HG03457 (cell line): ENCODE results near the gene ASPG.

ENCODE experiments used
- ATAC-seq: cut with Tn5 transposase; IDR thresholded peaks from one replicate; pipeline ENCODE4 v1.9.1; 2021; ENCODE audit warnings: moderate number of reproducible peaks; ENCODE audit not compliant: unreplicated experiment

Gene ASPG

DNA sequence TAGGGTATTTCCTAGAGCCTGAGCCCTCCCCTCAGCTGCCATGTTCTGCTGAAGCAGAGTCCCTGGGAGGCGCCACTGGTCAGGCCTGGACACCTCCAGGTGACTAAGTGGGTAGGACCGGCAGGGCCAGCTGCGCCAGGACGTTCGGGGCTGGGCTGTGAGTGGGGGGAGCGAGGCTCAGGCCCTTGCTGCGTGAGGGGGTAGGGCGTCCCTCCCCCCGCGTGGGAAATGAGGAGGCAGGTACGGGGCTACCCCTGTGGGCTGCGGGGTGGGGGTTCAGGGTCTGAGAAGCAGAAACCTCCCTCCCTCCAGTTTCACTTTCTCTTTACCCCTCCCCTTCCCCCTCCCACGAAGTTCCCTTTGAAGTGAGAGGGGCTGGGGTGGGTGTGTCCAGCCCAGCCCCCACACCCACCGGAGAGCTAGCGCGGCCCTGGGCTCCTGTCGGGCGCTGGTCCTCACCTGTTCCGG lies 30.8 kb downstream of the ASPG start:
- no peak for ATAC-seq

GRCh38 chr14:104116756-104117340 lies 31.3 kb downstream of the ASPG start:
- ATAC-seq: no peak

DNA sequence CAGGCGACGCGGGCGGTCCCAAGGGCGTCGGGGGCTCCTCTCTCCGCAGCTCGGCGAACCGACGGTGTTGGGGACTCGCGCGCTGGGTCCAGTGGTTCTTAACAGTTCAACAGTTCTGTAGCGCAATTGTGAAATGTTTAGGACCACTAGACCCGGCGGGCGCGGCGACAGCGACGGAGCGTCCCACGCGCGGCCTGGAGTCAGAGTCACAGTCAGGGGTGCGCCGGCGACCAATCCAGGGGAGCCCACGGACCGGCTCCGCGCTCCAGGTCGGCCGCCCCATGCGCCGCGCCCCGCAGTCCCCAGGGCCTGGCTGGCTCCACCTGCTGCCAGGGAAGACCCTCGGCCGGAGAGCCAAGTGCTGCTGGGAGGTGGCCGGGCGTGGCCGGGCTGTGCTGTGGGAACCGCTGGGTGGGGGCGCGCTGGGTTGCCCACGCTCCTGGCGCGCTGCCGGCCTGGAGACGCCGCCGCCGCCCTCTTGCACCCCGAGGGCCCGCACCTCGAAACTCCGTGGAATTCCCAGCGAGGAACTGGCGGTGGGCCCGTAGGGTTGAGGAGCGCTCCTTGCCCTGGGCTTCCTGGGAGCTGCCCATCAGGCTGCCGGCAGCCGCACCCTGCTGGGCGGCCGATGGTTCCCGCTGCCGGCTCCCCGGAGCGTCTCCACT lies 32.0 kb downstream of the ASPG start:
- ATAC-seq: no peak

- ATAC-seq: no peak
Observed at GRCh38 chr14:104118006-104118844, 32.7 kb downstream of the ASPG start.

- no peak for ATAC-seq
Observed at GRCh38 chr14:104119119-104119487, 33.6 kb downstream of the ASPG start.

- ATAC-seq: no peak
Observed at GRCh38 chr14:104119488-104120251, 34.2 kb downstream of the ASPG start.

DNA sequence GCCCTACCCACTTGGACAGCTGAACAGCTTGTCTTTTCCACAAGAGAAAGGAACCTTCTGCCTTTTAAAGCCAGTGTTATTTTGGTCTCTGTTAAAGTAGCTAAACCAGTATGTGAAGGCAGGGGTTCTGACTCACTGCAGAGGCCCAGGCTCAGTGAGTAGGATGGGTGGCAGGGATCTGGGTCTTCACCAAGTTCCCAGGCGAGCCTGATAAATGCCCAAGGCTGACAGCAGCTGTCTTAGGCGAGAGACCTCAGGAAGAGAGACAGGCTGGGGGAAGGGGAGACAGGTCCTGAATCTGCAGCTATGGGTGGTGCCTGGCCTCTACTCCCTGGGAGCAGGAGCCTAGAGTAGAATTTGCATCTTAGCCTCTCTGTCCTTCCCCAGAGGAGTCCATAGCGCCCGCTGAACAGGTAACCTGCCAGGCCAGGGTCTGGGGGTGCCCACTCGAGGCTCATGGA lies 34.8 kb downstream of the ASPG start:
- no peak for ATAC-seq

- no peak for ATAC-seq
Observed at GRCh38 chr14:104121142-104121541, 35.6 kb downstream of the ASPG start.

DNA sequence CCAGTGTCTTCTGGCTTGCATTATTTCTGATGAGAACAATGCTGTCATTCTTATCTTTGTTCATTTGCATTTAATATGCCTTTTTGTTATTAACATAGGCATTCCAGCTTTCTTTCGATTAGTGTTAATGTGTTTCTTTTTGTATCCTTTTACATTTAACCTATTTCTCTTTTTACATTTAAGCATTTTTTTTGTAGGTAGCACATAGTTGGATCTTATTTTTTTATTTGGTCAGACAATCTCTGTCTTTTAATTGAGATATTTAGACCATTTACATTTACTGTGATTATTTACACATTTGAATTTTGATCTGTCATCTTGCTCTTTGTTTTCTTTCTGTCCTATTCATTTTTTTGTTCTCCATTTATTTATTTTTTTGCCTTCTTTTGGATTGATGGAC lies 38.4 kb downstream of the ASPG start:
- no peak for ATAC-seq

- ATAC-seq: no peak
Observed at GRCh38 chr14:104125011-104125410, 39.5 kb downstream of the ASPG start.

GRCh38 chr14:104126753-104127152 lies 41.3 kb downstream of the ASPG start:
- ATAC-seq: no peak

- ATAC-seq: no peak
Observed at GRCh38 chr14:104128981-104129380, 43.5 kb downstream of the ASPG start.

DNA sequence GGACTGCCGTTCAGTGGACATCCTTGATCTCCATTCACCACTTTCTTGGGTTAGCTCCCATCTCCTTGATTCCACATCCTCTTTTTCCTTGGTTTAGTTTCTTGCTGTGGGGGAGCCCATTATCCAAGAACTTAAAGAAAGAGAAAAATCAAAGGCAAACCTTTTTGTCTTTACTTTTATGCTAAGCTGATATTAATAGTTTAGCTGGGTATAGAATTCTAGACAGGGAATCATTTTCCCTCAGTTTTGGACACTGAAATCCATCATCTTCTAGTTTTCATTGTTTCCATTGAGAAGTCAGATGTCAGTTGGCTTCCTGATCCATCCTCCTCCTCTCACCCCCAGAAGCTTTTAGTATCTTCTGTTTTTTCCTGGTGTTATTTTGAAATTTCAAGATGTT lies 44.1 kb downstream of the ASPG start:
- ATAC-seq: no peak

GRCh38 chr14:104130974-104131651 lies 45.6 kb downstream of the ASPG start:
- no peak for ATAC-seq

DNA sequence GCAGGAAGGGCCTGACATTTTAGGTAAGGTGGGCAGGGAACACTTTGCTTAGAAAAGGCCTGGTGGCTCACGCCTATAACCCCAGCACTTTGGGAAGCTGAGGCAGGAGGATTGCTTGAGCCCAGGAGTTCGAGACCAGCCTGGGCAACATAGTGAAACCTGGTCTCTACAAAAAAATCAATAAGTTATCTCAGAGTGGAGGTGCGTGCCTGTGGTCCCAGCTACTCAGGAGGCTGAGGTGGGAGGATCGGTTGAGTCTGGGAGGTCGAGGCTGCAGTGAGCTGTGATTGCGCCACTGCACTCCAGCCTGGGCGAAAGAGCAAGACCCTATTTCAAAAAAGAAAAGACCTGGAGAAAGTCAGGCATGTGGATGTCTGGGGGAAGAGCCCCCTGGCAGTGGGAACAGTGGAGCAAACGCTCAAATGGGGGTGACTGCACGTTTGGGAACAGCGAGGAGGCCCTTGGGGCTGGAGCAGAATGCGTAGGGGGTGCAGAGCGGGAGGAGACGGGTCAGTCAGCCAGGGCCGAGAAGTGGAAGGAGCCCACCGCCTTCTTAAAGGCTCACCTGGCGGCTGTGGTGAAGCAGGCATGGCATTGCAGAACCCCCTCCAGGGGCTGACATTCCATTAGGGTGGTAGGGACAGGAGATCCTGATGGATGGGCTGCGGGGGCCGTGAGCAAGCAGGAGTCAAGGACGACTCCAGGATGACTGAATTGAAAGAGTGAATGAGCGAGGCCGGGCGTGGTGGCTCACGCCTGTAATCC lies 46.6 kb downstream of the ASPG start:
- no peak for ATAC-seq

- ATAC-seq: no peak
Observed at GRCh38 chr14:104132981-104133380, 47.5 kb downstream of the ASPG start.

DNA sequence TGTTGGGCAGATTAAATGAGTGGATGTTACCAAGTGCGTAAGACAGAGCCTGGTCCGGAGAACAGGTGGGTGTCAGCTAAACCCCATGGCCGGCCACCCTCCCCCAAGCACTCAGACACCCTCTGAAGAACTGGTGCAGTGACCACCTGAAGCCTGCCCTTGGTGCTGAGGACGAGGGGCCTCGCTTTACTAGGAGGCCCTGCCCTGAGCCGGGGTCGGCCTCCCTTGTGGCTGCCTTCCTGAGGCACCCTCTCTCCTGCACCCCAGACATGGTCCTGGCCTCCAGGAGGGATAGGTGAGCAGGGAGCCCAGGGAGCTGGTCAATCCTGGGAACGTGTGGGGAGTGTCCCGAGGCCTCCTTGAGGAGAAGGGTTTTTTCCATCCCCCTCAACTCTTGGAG lies 48.0 kb downstream of the ASPG start:
- ATAC-seq: no peak

DNA sequence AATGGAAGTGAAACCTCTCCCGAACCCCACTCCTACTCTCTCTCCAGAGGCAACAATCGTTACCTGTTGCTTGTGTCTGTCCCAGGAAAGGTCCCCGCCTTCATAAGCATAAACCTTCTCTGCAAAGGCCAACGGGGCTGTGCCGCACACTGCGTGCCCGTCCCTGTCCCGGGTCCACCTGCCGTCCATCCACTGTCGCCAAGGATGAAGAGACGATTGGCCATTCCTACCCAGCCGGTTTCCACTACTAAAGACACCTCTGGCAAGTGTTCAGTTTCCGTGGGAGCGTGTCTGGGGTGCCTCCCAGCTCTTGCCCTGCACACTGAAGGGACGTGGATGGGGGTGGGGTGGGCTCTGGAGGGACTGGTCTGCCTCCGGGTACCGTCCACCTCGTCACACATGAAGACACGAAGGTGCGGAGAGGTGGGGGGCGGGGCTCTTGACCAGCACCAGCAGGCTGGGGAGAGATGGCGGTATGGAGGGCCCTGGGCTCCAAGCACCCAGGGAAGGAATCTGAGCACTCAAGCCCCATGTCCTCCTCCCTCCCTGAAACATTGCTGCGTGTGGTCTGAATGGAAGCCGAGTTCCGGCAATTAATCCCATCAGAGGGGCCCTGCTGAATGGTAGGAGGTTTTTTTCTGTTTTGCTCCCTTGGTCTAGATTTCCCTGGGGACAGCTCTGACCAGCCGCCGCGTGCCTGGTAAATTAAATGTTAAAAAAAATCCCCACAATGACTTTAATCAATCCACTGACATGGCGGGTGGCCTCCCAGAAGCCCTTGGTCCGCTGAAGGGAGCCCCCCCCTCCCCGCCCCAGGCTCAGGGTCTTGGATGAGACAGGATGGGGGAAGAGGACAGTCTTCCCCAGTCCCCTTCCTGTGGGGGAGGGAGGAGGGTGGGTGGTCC lies 48.8 kb downstream of the ASPG start:
- no peak for ATAC-seq
